Measurements from ENCODE around the gene DLGAP4. TPM values are rescaled to one million over a fixed set of nuclear protein-coding genes. Genes with fewer than 3 reads are reported as not detected.

Gene DLGAP4
- total RNA-seq, 2 donors from 2014 or later: 62.9 to 78.2 TPM

DNA sequence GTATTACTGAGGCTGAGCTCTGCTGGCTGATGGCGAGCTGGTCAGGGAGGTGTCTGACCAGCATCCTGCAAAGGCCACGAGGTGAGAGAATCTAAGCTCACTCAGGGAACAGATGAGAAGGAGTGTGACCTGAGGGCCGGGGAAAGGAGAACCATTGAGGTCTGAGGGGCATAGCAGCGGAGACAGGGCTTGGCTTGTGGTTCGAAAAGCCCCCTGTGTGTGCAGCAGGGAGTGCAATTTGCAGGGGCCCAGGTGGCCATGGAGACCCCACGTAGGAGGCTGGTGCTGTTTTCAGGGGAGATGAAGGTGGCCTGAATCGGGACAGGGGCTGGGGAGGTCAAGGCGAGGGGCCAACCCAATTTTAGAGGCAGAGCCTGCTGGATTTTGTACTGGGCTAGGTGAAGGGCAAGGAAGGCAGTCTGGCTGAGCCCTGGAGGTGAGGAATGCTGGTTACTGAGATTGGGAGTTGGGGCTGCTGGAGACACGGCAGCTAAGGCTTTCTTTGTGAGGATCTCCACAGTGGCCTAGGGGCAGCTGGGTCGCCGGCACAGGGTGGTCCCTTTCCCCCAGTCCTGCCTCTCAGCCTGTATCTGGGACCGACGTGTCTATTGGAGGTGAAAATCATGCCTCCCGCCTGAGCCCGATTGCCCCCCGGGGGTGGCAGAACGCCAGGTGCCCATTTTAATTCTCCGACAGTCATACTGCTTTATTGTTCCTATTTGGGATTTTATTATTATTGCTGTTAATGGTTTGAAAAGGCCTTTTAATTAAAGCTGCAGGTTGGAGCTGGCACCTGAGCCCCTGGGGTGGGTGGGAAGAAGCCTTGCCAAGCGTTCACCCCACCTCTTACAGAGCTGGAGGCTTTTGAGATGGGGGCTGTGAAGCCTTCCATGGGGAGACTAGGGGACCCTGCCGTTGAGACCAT, 28.4 kb downstream of the DLGAP4 start:
- no peaks in the 10 kb centered on the region for H3K27me3 ChIP-seq (ENCODE audit: control insufficient read depth, insufficient read depth, low read length, poor library complexity, severe bottlenecking)
- Mint-ChIP-seq H3K27ac (no peak overlapping the region), H3K4me3 (no peak overlapping the region), H3K36me3 (ENCODE audit: low read depth) (no peaks in the 10 kb centered on the region), H3K4me1 (peaks cover 2% of the 10 kb centered on the region), H3K9me3 (no peaks in the 10 kb centered on the region), H3K27me3 (ENCODE audit: insufficient read depth) (peaks cover 37% of the 10 kb centered on the region)
- 80 to 90% methylated on average over 7 to 20 of the region's 20 CpGs for WGBS, 2 experiments (ENCODE audit: insufficient coverage in 1 of 2, insufficient read length in 1 of 2)
- TF ChIP-seq CTCF (conservative IDR thresholded peaks at IDR 0.05): no peak
- H3K4me1 ChIP-seq (ENCODE audit: control insufficient read depth, insufficient read depth, low read length): no peaks in the 10 kb centered on the region
- H3K4me3 ChIP-seq (ENCODE audit: low read length): no peak overlapping the region
- DNase-seq: peak; percentile 48
- no peak overlapping the region for H3K27ac ChIP-seq (ENCODE audit: low read depth, low read length)
- no peak overlapping the region for H3K9ac ChIP-seq (ENCODE audit: extremely low read depth, low read length, poor library complexity, severe bottlenecking)
- H3K36me3 ChIP-seq (ENCODE audit: control insufficient read depth, insufficient read depth, low read length): no peaks in the 10 kb centered on the region
- no peaks in the 10 kb centered on the region for H3K9me3 ChIP-seq (ENCODE audit: control insufficient read depth, low read length)

DNA sequence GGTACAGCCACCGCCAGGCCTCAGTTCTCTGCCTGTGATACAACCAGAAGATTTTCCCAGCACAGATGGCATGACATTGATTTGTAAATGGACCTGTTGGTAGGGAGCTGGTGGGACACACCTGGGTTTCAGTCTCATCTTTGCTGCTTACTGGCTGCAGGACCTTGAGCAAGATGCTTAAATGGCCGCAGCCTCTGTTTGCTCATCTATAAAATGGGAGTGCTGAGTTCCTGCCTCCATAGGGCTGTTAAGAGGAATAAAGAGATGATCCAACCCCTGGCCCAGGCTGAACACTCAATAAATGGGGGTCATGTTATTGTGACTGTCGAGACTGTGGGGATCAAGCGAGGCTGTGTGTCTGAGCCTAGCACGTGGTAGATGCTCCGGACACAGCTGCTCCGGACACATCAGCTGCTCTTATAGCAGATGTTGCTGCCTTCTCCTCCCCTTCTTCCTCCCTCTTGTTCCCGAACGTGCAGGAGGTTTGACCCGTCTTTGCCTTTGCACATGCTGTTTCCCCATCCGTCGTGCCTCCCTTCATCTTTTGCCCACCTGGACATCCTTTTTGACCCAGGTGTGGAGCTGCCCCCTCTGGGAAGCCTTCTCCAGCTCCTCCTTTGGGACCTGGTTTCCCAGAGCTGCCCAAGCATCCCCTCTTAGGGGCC, 29.2 kb downstream of the DLGAP4 start:
- Mint-ChIP-seq H3K27ac (no peak overlapping the region), H3K9me3 (no peaks in the 10 kb centered on the region), H3K27me3 (ENCODE audit: insufficient read depth) (peaks cover 37% of the 10 kb centered on the region), H3K36me3 (ENCODE audit: low read depth) (no peaks in the 10 kb centered on the region), H3K4me3 (no peak overlapping the region), H3K4me1 (peaks cover 2% of the 10 kb centered on the region)
- no peaks in the 10 kb centered on the region for H3K27me3 ChIP-seq (ENCODE audit: control insufficient read depth, insufficient read depth, low read length, poor library complexity, severe bottlenecking)
- no peak for TF ChIP-seq CTCF (conservative IDR thresholded peaks at IDR 0.05)
- H3K4me3 ChIP-seq (ENCODE audit: low read length): no peak overlapping the region
- no peak overlapping the region for H3K27ac ChIP-seq (ENCODE audit: low read depth, low read length)
- no peaks in the 10 kb centered on the region for H3K36me3 ChIP-seq (ENCODE audit: control insufficient read depth, insufficient read depth, low read length)
- 89 to 94% methylated on average over 12 of the region's 12 CpGs for WGBS, 2 experiments (ENCODE audit: insufficient coverage in 1 of 2, insufficient read length in 1 of 2)
- DNase-seq: no peak
- H3K9me3 ChIP-seq (ENCODE audit: control insufficient read depth, low read length): no peaks in the 10 kb centered on the region
- no peak overlapping the region for H3K9ac ChIP-seq (ENCODE audit: extremely low read depth, low read length, poor library complexity, severe bottlenecking)
- no peaks in the 10 kb centered on the region for H3K4me1 ChIP-seq (ENCODE audit: control insufficient read depth, insufficient read depth, low read length)

DNA sequence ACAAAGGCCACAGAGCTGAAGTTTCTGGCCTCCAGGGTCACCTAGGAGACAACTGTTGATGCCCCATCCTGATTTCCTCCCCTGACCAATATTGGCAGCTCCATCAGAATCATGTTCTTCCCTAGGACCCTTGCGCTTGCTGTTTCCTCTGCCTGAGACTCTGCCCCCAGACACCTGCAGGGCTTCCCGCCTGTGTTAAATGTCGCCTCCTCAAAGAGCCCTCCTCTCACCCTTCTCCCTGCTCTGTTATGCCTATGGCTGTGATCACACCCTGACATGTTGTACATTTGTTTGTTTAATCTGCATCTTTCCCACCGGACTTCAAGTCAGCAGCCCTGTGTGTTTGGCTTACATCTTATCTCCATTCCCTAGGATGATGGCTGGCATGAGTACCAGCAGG, 30.1 kb downstream of the DLGAP4 start:
- DNase-seq: no peak
- H3K9ac ChIP-seq (ENCODE audit: extremely low read depth, low read length, poor library complexity, severe bottlenecking): no peak overlapping the region
- TF ChIP-seq CTCF (conservative IDR thresholded peaks at IDR 0.05): no peak
- no peaks in the 10 kb centered on the region for H3K4me1 ChIP-seq (ENCODE audit: control insufficient read depth, insufficient read depth, low read length)
- H3K4me3 ChIP-seq (ENCODE audit: low read length): no peak overlapping the region
- H3K36me3 ChIP-seq (ENCODE audit: control insufficient read depth, insufficient read depth, low read length): no peaks in the 10 kb centered on the region
- H3K9me3 ChIP-seq (ENCODE audit: control insufficient read depth, low read length): no peaks in the 10 kb centered on the region
- no peak overlapping the region for H3K4me3 Mint-ChIP-seq
- 85 to 96% methylated on average over 3 to 4 of the region's 4 CpGs for WGBS, 2 experiments (ENCODE audit: insufficient coverage in 1 of 2, insufficient read length in 1 of 2)
- no peak overlapping the region for H3K27ac ChIP-seq (ENCODE audit: low read depth, low read length)
- H3K27me3 ChIP-seq (ENCODE audit: control insufficient read depth, insufficient read depth, low read length, poor library complexity, severe bottlenecking): no peaks in the 10 kb centered on the region
- H3K36me3 Mint-ChIP-seq (ENCODE audit: low read depth): no peaks in the 10 kb centered on the region
- H3K4me1 Mint-ChIP-seq: peaks cover 2% of the 10 kb centered on the region
- H3K27ac Mint-ChIP-seq: no peak overlapping the region
- H3K9me3 Mint-ChIP-seq: no peaks in the 10 kb centered on the region
- H3K27me3 Mint-ChIP-seq (ENCODE audit: insufficient read depth): peaks cover 37% of the 10 kb centered on the region

Data from endodermal cell (in vitro differentiated cells).